Breast epithelium (tissue), 3 donors: ENCODE data around the gene ANKRD23.

Experiments
- CTCF ChIP-seq, 3 donors: fragments of 450-650 bp; IDR thresholded peaks; one replicate each; pipeline ENCODE4 v1.5.1; 2016 to 2017; ENCODE audit warnings: antibody characterized with exemption in 3 of 3, mild to moderate bottlenecking in 3 of 3, moderate library complexity in 3 of 3
- POLR2AphosphoS5 ChIP-seq, 3 donors: sonication (generic); formaldehyde crosslinking; IDR thresholded peaks; one replicate each; pipeline ENCODE4 v1.6.1; 2017; ENCODE audit warnings: antibody characterized with exemption in 3 of 3

- TF ChIP-seq CTCF (IDR thresholded peaks at IDR 0.05) = no peak
- no peak for TF ChIP-seq POLR2AphosphoS5 (IDR thresholded peaks at IDR 0.05)
Measured at GRCh38 chr2:96876269-96877041, 32.6 kb upstream of the ANKRD23 start.
